CD4-positive, alpha-beta T cell treated with Interleukin-10 for 1 hour (primary cell): ENCODE measurements around the gene ZBTB37.
"Not testable (repeated sequence)": the region's sequence is repeated elsewhere in the genome, so short reads cannot be mapped to it uniquely, and the experiment has no call there.

Experiments used
- DNase-seq: peaks from one replicate; pipeline ENCODE4 v3.0.0-alpha.2; 2020

ZBTB37 gene, protein sequence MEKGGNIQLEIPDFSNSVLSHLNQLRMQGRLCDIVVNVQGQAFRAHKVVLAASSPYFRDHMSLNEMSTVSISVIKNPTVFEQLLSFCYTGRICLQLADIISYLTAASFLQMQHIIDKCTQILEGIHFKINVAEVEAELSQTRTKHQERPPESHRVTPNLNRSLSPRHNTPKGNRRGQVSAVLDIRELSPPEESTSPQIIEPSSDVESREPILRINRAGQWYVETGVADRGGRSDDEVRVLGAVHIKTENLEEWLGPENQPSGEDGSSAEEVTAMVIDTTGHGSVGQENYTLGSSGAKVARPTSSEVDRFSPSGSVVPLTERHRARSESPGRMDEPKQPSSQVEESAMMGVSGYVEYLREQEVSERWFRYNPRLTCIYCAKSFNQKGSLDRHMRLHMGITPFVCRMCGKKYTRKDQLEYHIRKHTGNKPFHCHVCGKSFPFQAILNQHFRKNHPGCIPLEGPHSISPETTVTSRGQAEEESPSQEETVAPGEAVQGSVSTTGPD

DNA sequence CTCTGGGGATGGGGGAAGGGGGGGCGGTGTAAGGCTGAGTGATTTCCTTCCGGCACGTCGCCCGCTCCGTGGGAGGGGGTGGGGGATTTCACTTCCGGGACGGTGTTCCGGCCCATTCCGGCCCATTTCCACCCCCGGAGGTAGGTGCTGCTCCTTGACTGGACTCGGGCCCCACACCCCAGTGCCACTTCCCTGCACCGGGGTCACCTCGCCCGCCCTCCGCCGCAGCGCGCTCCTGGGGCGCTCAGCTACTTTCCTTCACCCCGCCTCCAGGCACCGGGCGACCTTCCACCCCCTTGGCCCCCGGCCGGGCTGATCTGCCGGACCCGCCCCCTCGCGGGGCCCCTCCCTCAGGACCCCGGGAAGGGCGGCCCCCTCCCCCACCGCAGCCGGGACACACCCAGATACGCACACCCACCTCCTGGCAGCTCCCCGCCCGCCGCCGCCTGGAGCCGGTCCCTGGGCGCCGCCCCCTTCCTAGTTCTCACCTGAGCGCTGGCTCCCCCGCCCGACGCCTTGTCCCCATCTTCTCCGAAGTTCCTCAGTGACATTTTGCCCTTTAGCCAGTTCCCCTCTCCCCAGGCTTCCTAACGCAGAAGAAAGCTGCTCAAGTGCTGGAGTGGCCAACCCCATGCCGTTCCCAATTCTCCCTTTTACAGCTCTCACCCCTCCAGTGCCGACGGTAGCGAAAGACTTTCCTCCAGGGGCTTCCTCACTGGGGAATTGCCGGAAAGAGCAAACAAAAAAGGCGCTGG is at the start of gene ZBTB37:
Gene ZBTB37, plus strand, starts transcription at position 115 of the 755 bp plus-strand sequence. CDS start 1,846 bp downstream, outside the sequence.
- peak; percentile 93 for DNase-seq

DNA sequence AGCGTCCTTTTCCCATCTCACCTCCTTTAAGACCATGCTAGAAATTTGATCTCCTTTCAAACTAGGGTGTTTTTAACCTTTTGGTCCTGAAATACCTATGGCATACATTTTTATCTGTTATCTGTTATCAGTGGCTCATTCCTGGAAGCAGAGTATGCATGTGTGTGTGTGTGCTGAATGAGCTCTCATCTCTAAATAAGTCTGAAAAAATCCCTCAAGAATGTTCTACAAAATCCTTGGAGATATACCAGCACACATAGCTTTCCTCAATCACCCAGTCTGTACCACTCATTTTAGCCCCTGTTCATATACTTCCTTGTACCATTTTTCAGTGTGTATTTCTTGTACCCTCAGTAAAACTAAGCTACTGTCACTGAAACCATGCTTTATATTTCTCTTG is 49.7 kb upstream of the ZBTB37 start:
- no peak for DNase-seq

DNA sequence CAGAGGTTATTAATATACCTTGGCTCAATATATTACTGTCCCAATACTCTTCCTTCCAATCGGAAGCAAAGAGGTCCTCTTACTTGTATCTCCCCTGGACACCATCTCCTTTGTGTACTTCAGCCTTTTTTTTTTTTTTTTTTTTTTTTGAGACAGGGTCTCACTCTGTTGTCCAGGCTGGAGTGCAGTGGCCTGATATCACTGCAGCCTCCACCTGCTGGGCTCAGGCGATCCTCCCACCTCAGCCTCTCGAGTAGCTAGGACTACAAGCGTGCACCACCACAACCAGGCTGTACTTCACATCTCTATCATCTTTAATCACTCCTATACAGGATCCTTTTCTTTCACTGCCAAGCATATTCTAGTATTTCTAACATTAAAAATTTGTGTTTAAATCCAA is 46.5 kb upstream of the ZBTB37 start:
- no peak for DNase-seq

DNA sequence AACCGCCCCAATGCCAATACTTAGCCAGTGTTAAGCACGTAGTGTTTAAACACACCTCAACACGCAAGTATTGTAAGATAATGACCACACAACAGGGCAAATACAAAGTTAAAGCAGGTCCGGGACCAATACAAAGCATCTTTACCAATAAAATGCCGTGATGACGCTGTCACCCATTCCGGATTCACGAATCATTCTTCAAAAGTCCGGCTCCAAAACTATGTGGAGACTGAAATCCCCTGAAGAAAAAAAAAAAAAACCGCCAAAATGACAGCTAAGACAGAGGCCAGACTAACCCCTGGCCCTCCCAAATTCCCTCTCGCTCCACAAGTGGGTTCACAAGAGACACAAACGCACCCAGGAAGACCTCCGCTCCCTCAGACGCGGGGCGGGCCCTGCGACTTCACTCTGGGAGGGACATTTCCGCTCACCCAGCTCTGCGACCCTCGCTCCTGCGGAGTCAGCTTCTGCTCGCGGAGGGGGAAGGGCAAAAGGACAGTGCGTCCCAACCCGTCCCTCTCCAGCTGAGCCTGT is 44.3 kb upstream of the ZBTB37 start:
- DNase-seq = no peak

DNA sequence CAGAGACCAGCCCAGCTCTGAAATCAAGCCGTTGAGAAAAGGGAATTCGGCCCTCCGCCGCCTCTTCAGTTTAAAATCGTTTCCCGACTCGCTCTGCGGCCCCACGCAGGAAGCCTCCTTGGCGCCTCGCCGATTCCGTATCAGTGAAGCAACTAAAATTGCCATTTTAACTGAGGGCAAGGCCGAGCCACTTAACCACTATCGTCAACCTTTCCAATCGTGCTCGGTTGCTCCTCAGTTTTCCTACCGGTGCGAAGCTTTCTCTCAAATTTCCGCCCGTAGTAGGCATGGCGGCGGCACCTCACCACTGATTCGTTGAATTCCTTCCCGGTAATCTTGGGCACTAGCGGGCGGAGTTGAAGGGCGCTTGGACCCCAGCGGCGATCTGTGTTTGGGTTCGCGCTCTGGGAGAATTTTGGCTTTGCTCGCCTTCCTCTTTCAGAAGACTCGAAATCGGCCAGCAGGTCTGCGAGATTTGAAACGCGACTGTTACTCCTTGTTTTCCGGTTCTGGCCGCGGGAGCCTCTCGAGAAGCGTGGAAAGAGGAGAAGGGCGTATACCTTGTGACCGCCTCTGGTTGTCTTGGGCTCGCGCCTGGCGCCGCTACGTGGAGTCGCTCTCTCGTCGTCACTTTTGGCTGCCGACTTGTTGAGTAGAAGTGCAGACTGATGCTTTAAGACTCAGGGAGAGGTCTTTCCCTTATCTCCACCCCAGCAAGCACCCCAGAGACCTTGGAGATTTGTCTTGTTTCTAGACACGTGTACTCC is 43.7 kb upstream of the ZBTB37 start, which contains the start of the genes CENPL and DARS2:
Gene CENPL, minus strand, starts transcription at position 569 of the 767 bp plus-strand sequence. CDS start 13,584 bp downstream, outside the sequence.
Gene DARS2, plus strand, starts transcription at position 359 of the 767 bp plus-strand sequence. CDS start 557 bp downstream, outside the sequence.
- DNase-seq = peak; percentile 94

DNA sequence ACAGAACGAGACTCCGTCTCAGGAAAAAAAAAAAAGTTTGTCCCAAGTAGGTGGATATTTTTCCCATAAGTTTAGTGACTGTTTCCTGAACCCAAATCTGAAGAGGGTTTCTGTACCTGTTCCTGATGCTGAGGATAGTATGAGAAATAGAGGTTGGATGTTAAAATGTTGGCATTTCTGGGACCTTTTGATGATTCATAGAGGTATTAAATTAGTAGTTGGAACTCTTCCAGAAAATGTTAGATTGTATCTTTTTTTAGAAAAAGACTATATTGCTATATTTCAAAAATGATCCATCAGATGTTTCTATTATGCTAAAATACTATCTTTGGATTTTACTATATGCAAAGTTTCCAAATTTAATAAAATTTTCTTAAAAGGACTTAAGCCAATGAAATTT is 40.6 kb upstream of the ZBTB37 start:
- DNase-seq = no peak

DNA sequence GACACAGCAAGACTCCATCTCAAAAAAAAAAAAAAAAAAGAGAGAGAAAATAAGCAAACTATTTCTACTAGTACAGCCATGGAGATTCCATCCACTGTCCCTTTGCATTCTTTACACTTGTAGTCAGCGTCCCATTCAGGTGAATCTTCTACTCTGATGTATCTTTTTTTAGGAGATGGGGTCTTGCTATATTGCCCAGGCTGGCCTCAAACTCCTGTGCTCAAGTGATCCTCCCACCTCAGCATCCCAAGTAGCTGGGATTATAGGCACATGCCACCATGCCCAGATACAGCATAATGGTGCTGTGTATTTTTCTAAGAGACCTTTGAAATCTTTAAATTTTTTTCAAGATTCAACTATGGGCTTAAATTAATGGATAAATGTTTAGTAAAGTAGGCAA is 35.4 kb upstream of the ZBTB37 start:
- no peak for DNase-seq

DNA sequence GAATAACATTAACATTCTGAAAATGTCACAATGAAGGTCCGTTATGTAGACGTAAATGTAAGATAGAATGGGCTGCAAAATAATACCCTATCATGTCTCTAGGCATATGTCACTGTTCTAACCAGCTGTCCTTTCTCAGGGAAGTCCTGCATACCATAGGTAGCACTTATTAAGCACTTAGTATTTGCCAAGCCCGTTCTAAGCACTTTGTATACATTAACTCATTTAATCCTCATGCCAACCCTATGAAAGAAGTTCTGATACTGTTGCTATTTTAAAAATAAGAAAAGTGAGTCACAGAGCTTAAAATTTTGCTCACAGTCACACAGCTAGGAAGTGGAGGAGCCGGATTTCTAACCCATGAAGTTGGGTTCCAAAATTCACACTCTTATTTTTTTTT is 16.1 kb upstream of the ZBTB37 start:
- DNase-seq = no peak

DNA sequence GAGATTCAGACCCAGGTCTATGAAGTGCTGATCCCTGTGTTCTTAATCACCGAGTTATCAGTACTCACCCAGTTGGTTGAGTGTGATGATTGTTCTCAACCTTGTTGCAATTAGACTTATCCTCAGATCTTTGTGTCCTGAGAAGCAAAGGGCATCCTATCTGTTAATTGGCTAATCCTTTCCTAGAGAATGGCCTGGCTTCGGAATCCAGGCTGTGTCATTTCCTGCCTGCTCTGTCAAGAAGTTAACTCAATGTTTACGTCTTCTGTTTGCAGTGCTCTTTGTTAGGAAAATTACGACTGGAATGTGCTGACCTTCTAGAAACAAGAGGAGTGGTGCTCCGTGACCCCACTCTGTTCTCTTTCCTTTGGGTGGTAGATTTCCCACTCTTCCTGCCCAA is 15.1 kb upstream of the ZBTB37 start:
- no peak for DNase-seq

DNA sequence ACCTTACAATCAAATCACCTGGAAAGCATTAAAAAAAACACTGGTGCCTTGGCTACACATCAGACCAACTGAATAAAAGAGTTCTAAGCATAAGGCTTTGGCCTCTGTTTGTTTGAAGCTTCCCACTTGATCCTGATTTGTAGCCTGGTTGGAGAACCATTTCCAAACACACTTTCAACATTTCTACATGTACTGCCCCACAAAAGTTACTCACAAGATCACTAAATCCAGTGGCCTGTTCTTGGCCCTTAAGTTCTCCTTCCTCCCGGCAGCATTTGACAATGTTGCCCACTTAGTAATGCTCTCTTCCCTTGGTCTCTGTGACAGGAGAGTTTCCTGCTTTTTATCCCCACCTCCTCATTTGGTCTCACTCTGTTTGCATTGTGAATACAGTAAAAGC is 12.2 kb upstream of the ZBTB37 start:
- DNase-seq = no peak

DNA sequence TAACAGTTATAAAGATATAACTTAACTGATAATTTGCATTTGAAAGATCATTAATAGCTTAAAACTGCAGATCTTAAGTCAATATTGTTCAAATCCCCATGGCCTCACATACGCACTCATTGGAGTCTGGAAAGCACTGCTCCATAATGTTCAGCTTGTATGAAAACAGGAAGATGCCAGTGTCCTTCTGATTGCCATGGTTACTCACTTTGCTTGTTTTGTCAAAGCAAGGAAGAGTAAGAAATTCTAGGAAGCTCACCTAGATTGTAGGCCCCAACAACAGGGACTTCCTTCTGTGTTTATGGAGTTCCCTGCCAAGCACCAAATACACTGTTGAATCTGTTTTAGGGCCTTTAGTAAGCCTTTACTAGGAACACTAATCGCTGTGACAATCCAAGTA is 11.3 kb upstream of the ZBTB37 start:
- DNase-seq = no peak

DNA sequence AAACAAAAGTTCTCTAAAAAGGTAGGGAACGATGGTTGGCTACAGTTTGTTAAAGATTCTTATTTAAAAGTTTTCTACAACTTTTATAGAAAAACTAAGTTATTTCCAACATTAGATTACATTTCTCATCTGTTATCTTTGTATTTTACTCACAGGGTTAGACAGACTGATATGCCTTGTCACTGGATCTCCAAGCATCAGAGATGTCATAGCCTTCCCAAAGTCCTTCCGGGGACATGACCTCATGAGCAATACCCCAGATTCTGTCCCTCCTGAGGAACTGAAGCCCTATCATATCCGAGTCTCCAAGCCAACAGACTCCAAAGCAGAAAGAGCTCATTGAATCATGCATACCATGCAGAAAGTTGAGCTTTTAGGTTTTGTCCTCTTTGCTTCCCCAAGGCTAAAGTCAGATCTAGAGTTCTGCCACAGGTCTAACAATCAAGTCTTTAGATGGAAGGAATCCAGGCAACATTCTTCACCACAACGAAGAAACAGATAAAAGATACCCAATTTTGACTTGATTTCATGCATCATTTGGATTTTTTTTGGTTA is 10.7 kb upstream of the ZBTB37 start:
- no peak for DNase-seq

DNA sequence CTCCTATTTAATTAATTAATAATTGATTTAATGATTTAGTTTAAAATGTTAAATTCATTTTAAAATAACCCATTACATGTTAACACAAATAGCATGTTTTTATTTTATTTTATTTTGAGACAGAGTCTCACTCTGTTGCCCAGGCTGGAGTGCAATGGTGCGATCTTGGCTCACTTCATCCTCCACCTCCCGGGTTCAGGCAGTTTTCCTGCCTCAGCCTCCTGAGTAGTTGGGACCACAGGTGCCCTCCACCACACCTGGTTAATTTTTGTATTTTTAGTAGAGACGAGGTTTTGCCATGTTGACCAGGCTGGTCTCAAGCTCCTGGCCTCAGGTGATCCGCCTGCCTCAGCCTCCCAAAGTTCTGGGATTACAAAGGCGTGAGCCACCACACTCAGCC is 8.6 kb upstream of the ZBTB37 start:
- not testable (repeated sequence) for DNase-seq

DNA sequence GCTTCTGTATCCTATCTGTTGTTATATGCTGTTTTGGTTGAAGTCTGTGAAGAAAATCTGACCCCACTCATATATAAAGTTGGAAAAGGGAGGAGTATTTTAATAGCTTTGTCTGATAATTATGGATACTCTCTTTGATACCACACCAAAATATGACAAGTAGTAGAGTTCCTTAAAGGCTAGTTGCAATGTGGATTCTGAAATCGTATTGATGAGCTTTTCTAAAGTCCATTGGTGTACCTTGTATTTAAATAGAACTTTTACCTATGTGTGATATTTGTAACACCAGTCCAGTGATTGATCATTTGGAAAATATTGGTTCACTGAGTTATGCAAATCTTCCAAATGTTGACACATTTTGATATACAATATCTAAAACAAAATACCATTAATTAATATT is 8.1 kb upstream of the ZBTB37 start:
- no peak for DNase-seq

DNA sequence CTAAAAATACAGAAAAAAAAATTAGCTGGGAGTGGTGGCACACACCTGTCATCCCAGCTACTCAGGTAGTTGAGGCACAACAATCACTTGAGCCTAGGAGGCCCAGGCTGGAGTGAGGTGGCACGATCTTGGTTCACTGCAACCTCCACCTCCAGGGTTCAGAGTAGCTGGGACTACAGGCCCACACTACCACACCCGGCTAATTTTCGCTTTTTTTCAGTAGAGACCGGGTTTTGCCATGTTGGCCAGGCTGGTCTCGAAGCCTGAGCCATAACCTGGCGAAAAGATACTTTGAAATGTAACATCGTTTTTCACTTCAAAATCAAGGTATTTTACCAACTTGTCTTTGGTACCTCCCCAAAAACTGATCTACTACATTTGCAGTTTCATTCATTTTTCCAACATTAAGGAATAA is 6.4 kb upstream of the ZBTB37 start:
- no peak for DNase-seq

DNA sequence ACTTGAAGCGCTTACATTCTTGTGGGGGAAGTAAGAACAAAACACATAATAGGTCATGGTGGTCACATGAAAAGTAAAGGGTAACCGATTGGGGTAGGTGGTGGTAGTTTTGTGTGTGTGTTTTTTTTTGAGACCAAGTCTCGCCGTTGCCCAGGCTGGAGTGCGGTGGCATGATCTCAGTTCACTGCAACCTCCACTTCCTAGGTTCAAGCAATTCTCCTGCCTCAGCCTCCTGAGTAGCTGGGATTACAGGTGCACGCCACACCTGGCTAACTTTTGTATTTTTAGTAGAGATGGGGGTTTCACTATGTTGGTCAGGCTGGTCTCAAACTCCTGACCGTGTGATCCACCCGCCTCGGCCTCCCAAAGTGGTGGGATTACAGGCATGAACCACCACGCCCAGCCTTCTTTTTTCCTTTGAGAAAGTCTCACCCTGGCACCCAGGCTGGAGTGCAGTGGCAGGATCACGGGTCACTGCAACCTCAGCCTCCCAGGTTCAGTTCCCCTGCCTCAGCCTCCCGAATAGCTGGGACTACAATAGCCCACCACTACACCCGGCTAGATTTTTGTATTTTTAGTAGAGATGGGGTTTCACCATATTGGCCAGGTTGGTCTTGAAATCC is 5.9 kb upstream of the ZBTB37 start:
- not testable (repeated sequence) for DNase-seq

DNA sequence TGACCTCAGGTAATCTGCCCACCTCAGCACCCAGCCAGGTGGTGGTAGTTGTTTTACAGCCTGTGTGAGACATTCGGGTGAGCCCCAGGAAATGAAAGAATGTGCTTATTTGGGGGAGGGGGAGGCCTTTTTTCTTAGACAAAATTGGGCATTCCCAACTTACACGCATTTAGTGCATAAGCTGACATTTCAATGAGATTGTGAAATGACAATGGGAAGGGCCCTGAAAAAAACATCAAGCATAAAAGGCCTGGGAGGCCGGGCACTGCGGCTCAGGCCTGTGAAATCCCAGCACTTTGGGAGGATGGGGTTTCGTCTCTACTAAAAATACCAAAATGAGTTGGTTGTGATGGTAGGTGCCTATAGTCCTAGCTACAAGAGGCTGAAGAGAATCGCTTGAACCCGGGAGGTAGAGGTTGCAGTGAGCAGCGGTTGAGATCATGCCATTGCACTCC is 5.4 kb upstream of the ZBTB37 start:
- DNase-seq = no peak

DNA sequence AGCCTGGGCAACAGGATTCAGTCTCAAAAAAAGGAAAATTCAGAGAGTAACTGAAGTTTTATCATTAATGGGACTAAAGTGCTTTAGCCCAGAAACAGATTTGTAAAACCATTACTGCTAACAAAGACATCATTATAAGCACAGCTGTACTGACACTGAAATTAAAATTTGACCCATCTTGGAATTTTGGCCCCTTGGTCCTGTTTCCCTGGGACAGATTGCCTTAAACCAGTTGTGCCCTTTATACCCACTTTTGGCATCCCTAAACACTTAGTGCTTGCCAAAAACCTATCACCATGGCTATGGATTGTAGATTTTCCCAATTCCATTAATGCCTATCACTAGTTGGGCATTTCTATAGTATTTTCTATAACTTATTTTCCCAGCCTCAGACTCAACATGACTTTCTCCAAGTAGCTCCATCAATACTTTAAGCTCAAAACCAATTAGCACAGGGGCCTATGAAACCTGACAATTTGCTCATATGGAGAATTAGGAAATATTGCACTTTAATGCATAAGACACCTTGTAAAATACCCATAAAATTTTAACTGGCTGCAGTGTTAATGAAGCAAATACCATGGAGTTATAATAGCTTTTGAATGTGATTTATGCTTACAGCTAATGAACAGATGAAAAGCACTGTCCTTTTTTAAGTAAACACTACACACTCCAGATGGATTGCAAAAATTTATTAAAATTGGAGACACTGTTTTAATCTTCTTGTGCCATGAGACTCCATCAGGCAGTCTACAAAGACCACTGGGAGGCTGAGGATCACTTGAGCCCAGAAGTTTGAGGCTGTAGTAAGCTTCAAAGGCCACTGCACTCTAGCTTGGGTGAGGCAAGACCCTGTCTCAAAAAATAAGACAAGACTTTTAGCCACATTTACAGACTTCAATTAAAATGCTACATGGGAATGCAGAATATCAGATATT is 4.7 kb upstream of the ZBTB37 start:
- no peak for DNase-seq

DNA sequence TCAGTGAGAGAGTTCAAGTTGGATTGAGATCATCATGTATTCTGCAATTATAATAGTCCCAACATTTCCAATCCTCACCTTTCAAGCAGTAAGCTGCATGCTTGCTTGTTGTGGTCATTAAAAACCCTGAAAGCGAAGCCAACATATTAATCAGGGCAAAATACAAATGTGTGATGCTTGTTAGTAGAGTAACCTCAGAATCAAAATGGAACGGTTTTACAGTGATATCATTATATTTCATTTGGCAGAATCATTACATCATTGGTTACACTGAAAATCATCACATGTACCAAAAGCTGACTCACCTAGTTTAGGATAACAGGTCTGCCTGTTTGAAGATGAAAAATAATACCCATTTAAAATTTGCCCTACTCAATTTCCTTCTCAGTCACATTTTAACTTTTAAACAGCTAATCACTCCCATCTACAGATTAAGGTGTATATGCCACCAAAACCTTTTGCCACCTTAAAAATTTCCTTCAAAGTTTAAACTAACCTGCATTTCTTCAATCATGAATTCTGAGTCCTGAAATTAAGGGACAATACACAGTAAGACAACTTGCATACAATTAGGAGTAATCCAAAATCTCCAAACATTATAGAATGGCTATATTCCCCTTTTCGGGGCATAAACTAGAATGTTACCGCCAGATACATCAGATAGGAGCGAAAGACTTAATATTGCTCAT is 3.9 kb upstream of the ZBTB37 start:
- no peak for DNase-seq
